AG04450 (cell line): ENCODE measurements around the gene MEGF6. TPM values are rescaled to one million over a fixed set of nuclear protein-coding genes. Genes with fewer than 3 reads are reported as not detected.

Experiments used
- CTCF ChIA-PET: fragments of 300-600, 350-600 bp; formaldehyde crosslinking; extraction: SDS; loops from one replicate; lab custom pipeline; 2022; ENCODE audit warnings: antibody characterized with exemption, inconsistent platforms; lab: Charles Lee
- POLR2A ChIA-PET: fragments of 350-600 bp; formaldehyde crosslinking; extraction: SDS; loops from one replicate; lab custom pipeline; 2021; ENCODE audit warnings: antibody characterized with exemption, inconsistent platforms; lab: Yijun Ruan, JAX
- DNase-seq: peaks from one replicate; pipeline ENCODE4 v3.0.0-alpha.2; 2011; ENCODE audit warnings: low read depth, low spot score
- H3K27ac ChIP-seq: one replicate; pipeline ENCODE4 v1.5.1; 2012; ENCODE audit warnings: low read depth, low read length, control low read depth
- H3K27me3 ChIP-seq: one replicate; pipeline ENCODE4 v1.6.0; 2012; ENCODE audit warnings: low read length; ENCODE audit not compliant: control insufficient read depth, insufficient read depth
- H3K4me3 ChIP-seq: 2 replicates; pipeline ENCODE4 v1.5.1; 2011; ENCODE audit warnings: mild to moderate bottlenecking, low read depth, low read length, control low read depth
- H3K9me3 ChIP-seq: 2 replicates; pipeline ENCODE4 v1.5.1; 2012; ENCODE audit warnings: low read length; ENCODE audit not compliant: control insufficient read depth, insufficient read depth
- polyA plus RNA-seq: library from polyadenylated mRNA; depleted of rRNA; stranded (reverse); fragments of >200 nt; gene quantifications from 2 replicates; pipeline ENCODE4 v1.2.3, GENCODE V29; 2011
- TF ChIP-seq, protein P1 (sequence below): IDR thresholded peaks from 2 replicates; pipeline ENCODE4 v1.5.1; 2011; ENCODE audit warnings: low read depth, low read length, control low read depth, inconsistent platforms

The MEGF6 gene
- polyA plus RNA-seq, 1 experiment: 0.45 TPM

DNA sequence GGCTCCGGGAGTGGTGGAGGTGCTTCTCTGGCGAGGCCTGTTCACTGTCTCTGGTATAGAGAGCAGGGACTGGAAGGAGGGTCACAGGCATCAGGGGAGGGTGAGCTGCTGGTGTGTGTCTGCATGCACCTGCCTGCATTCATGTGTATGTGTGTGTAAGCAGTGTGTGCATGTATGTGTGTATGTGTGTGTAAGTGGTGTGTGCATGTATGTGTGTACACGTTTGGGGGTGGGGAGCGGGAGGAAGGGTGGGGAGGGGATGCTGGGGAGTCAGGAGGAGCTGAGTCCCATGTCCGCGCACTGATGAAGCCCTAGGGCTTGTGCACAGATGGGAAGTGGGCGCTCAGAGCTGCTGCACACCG lies 107.8 kb downstream of the MEGF6 start:
- no peak overlapping the region for H3K4me3 ChIP-seq
- POLR2A ChIA-PET: no interaction called here

DNA sequence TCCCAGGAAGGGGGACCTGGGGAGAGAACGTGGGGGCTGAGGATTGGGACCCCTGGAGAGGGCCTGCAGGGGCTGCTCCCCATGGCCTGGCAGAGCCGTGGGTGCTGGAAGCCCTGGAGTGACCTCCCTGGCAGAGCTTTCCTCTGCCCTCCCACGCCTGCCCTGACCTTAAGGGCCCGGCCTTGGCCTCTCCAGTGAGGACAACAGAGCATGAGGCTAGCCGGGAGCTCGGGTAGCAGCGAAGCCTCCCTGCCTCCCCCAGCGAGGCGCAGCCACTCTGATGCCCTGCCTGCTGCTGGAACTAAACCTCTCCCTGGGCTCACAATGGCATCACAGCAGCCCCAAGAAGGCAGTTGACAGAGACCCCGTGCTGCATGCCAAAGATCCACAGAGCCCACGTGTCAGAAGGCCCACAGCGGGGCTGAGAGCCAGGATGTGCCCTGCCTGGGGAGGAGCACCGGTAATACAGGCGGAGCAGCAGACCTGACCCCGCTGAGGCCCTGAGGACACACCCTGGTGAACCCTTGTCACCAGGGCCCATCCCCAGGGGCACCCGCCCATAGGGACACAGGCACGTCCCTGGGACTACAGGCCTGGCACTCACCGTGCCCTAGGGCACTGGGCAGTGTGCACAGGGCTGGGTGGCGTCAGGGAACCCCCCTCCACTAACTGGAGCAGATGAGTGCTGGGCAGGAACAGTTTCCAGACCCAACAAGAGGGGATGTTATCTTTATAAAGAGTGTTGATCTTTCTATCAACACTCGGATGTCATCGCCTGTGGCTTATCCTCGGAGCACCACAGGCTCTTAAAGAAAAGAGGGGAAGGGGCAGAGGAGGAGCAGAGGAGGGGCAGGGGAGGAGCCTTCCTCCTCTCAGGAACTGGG lies 108.4 kb downstream of the MEGF6 start:
- TF ChIP-seq, protein P1, sequence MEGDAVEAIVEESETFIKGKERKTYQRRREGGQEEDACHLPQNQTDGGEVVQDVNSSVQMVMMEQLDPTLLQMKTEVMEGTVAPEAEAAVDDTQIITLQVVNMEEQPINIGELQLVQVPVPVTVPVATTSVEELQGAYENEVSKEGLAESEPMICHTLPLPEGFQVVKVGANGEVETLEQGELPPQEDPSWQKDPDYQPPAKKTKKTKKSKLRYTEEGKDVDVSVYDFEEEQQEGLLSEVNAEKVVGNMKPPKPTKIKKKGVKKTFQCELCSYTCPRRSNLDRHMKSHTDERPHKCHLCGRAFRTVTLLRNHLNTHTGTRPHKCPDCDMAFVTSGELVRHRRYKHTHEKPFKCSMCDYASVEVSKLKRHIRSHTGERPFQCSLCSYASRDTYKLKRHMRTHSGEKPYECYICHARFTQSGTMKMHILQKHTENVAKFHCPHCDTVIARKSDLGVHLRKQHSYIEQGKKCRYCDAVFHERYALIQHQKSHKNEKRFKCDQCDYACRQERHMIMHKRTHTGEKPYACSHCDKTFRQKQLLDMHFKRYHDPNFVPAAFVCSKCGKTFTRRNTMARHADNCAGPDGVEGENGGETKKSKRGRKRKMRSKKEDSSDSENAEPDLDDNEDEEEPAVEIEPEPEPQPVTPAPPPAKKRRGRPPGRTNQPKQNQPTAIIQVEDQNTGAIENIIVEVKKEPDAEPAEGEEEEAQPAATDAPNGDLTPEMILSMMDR: no peak
- no peak for DNase-seq
- Histone ChIP-seq H3K4me3 (no peak overlapping the region), H3K9me3 (peaks cover 21% of the 10 kb centered on the region), H3K27ac (no peak overlapping the region), H3K27me3 (peaks cover 2% of the 10 kb centered on the region)
- CTCF ChIA-PET: interaction anchor here (2.0 kb wide), 1 partner anchor 12 kb away, joined by 6 read pairs; no protein-coding TSS in a partner anchor
- POLR2A ChIA-PET: no interaction called here

More for the DNA sequence above, 107.8 kb downstream of the MEGF6 start:
- Histone ChIP-seq H3K27ac (no peak overlapping the region), H3K27me3 (peaks cover 4% of the 10 kb centered on the region), H3K9me3 (peaks cover 21% of the 10 kb centered on the region)
- CTCF ChIA-PET: interaction anchor here (0.8 to 2.0 kb wide), 3 partner anchors 13 to 112 kb away, joined by 3 to 6 read pairs (median 4); no protein-coding TSS in a partner anchor
- TF ChIP-seq, protein P1: no peak
- DNase-seq: no peak

DNA sequence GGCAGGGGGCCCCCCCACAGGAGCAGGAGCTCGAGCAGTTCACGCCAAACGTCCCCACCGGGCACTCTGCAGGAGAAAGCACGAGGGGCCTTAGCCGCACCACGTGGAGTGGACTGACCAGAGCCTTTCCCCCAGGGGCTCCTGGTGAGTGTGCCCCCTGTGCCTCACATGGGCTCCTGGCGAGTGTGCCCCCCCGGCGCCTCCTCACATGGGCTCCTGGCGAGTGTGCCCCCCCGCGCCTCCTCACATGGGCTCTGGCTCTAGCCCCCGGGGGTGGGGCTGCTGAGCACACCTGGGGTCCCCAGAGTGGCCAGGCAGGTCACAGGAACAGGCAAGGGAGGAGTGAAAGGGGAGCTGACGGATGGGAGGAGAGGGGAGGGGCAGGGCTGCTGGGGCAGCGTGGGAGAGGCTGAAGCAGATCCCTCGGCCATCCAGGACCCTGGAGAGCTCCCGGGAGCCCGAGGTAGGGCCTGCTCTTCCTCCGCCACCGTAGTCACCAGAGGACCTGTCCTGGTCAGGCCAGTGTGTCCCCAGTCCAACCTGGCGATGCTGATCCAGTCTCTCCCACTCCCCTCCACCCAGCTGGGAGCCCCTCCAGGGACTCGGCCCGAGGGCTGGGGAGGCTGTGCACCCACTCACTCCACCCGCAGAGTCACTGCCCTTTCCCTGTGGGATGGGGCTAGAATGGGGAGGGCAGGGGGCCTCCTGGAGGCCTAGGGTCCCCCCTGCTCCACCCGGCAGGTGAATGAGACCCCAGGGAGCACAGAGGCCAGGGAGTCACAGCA lies 109.3 kb downstream of the MEGF6 start:
- no peak overlapping the region for H3K27ac ChIP-seq
- H3K27me3 ChIP-seq: no peaks in the 10 kb centered on the region
- TF ChIP-seq, protein P1: no peak
- ChIA-PET POLR2A (no interaction called here), CTCF (interaction anchor here (1.1 kb wide), 1 partner anchor 11 kb away, joined by 3 read pairs; no protein-coding TSS in a partner anchor)
- DNase-seq: no peak
- peaks cover 21% of the 10 kb centered on the region for H3K9me3 ChIP-seq
- no peak overlapping the region for H3K4me3 ChIP-seq

DNA sequence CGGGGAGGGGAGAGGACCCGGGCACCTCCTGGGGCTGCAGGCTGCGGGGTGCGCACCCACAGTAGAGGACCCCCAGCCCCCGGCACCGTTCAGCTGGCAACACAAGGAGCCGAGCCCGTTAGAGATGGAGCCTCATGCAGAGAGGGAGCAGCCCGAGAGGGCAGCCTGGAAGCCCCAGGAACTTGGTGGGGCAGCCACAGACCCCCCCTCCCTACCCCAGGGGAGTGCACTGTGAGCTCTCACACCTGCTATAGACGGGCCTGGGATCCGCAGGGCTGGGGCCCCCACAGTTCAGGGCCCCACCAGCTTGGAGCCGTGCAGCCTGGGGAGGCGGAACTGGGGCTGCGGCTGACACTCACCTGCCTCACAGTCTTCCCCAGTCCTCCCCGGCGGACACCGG lies 109.9 kb downstream of the MEGF6 start:
- no peak for DNase-seq
- Histone ChIP-seq H3K9me3 (peaks cover 21% of the 10 kb centered on the region), H3K27me3 (peaks cover 2% of the 10 kb centered on the region), H3K27ac (no peak overlapping the region), H3K4me3 (no peak overlapping the region)
- TF ChIP-seq, protein P1: no peak
- ChIA-PET CTCF (interaction anchor here (1.1 kb wide), 1 partner anchor 10 kb away, joined by 3 read pairs; no protein-coding TSS in a partner anchor), POLR2A (no interaction called here)
